GM19467 (cell line): Measurements from ENCODE around the gene PPP2R5E.
A peak's percentile ranks its signal among the peaks of the same experiment; 100 is the strongest.

Experiments used
- ATAC-seq: cut with Tn5 transposase; IDR thresholded peaks from one replicate; pipeline ENCODE4 v1.9.1; 2021; ENCODE audit warnings: mild to moderate bottlenecking, moderate library complexity; ENCODE audit not compliant: unreplicated experiment

PPP2R5E gene

GRCh38 chr14:63474111-63474510 lies 69.1 kb downstream of the PPP2R5E start:
- ATAC-seq: no peak

DNA sequence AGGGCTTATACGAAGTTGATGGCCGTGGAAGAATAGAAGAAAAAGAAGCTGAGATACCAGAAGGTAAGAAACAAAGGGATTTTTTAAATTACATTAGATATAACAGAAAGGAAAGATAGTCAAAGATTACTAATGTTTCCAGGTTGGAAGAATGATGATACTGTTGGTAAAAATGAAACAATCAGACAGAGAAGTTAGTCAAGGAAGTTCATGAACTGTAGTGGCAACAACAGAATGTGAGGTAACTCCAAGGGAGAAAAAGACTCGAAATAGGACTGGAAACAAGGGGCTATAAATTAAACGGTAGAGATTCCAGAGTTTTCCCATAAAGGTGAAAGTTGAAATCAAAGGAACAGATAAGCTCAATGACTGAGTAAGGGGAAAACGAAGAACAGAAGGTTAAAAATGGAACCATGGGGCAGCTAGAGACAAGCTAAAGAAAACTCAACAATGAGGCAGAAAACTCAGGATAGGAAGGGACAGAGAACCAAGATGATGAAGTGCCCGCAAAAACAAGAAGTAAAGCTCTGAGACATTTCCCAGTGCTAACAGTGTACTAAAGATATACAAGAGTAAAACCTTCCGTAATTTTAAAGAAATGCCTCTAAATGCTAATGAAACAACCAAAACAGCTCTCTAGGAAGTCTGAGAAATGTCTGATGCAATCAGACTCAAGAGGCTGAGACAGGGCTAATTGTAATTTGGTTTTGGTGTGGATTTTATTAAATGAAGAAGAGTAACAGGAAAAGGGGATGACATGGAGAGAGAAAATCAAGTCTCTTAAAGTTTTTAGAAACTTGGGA lies 70.0 kb downstream of the PPP2R5E start:
- no peak for ATAC-seq

GRCh38 chr14:63470962-63471793 lies 72.0 kb downstream of the PPP2R5E start:
- ATAC-seq: peak; percentile 78

- ATAC-seq: no peak
Observed at GRCh38 chr14:63468294-63468693, 74.9 kb downstream of the PPP2R5E start.

DNA sequence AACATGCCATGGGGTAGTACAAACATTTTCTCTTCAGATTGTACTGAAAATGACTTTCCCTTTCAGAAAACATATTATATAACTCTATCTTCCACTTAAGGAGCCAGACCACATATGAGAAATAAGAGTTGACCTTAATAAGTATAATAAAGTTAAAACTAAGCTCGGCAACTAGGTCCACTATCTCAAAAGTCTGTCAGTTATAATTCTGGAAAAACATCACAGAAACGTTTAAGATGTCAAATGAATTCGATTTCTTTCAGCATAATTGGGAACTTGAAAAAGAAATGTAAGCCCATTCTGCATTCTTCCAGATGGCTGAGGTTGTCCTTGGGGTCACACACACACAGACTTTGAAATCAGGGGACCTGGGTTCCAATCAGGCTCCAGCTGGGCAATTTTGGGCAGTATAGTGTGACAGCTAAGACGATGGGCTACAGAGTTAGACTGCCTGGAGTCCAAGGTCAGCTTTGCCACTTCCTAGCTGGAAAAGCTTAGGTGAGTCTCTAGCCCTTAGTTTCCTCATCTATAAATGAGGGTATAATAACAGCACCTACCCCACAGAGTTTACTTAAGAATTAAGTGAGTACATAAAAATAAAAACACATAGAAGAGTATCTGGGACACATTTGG lies 75.6 kb downstream of the PPP2R5E start:
- ATAC-seq: no peak

- no peak for ATAC-seq
Observed at GRCh38 chr14:63465347-63465746, 77.8 kb downstream of the PPP2R5E start.

DNA sequence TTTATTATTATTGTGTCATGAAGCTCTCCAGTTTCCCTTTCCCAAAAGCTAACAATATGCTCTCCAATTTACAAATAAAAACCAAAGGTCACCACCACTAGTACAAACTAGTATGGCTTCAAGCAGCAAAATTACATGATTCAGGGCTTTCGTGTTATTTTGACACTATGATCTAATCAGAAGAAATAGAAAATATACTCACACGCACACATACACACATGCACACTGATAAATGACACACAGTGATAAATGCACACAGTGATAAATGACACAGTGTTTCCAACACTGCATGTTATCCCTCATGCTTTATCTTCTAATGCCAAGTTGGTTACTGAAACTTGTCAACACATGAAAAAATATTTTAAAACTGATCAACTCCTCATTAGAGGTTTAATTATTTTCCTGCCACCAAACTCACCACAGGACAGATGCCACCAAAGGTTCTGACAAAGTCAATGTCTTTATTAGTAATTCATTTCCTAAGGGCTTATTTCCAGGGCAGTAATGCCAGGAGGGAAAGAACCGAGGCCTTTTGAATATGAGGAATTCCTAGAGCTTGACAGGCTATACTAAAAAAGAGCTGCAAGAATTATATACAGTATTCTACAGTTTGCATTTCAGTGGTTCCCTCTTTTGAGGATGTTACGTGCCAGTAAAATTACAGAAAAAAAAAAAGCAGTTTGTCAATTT lies 82.4 kb downstream of the PPP2R5E start:
- no peak for ATAC-seq

- ATAC-seq: no peak
Observed at GRCh38 chr14:63459738-63460137, 83.4 kb downstream of the PPP2R5E start.

DNA sequence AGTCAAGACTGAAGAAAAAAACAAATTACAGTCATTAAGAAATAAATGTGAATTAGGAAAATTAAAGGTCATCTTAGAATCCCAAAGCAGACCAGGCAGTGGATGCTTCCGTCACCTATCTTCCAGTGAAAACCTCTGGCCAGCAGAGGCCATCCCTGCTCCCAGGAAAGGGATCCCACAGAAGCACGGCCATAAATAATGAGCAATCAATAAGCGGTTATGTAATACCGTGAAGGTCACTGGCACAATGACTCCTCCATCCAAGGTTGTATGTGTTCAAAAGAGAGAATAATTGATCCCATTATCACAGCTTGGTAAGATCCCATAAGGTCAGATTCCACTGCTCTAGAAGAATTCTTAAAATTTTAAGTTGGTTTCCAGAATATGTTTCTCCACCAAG lies 85.7 kb downstream of the PPP2R5E start:
- ATAC-seq: no peak

DNA sequence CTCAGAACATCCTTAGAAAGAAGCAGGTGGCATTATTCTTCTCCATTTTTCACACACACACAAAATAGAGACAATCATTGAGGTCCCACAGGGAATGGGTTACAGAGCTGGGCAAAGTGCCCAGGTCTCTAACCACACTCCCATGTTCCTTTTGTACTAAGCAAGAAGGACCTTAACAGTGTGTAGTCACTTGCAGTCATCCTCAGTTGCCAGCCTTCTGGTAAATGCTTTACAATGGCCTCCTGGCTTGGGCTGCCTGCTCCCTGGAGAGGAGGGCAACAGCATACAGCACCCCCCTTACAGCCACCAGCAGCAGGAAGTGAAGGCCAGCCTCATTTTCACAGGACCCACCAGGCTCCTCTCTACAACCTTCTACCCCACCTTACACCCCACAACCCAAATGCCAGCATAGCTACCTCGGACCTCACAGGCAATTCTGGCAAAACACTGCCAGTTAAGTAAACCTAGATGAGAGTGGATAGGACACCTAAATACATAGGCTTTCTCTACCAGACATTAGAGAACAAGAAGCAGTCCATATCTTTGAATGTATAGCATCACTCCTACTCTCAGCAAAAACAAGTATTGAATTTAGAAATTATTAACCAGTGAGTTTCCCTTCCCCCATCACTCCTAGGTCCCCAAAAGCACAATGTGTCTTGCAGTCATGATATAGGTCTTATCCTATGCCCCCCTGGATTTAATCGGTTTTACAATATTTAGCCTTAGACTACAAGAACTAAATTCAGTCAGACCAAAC lies 88.1 kb downstream of the PPP2R5E start:
- no peak for ATAC-seq

- ATAC-seq: no peak
Observed at GRCh38 chr14:63454436-63454835, 88.7 kb downstream of the PPP2R5E start.

DNA sequence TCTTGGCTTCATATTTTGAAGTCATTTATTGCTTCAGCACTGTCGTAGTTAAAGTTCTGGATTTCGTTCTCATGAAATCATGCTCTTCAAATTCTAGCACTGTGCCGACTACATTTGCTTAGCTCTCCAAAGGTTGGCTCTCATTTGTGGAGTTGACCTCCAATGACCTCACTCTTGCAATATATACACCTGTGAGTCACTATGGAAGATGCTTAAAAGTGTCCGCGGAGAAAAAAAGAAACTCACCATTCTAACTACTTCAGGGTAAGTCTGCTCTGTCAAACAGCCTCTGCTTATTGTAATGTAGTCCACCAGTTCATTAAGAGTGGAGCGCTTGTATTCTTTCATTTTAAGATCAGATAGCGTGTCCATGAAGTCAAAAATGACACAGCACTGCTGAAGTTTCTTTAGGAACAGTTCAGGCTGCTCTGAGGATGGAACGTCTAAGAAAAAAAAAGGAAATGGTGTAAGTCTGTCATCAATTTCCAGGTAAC lies 89.7 kb downstream of the PPP2R5E start:
- no peak for ATAC-seq

- ATAC-seq: no peak
Observed at GRCh38 chr14:63452796-63453195, 90.4 kb downstream of the PPP2R5E start.

DNA sequence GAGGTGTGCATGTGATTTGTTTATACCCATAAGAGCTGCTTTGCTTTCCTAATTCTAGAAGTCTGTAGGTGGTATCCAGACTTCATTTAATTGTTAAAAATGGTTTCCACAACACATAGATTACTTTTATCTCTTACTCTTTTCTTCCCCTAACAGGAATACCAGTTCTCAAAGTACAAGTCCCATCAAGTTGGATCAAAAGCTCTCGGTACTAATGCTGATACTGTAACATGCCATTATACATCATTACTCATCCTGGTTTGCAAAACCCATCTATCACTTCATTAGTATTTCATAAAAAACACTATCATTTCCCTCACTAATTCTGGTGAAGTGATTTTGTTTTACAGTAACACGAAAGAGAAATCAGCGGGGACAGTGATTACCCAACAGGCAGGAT lies 94.3 kb downstream of the PPP2R5E start:
- no peak for ATAC-seq

DNA sequence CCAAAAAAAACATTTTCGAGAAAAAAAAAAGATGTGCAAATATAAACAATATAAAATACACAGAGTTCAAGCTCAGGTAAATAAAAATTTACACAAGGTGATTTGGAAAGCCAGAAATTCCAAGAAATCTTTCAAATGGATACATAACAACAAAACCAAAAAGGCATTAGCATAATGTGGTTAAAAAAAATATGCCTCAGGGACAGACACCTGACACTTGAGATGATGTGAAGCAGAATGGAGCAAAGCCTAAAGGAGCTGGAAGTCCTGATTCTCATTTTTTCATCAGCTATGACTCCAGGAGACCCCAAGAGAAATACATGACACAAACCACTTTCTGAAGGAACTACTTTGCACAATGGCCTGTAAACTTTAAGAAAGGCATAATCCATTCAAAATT lies 98.6 kb downstream of the PPP2R5E start:
- no peak for ATAC-seq

- ATAC-seq: no peak
Observed at GRCh38 chr14:63443988-63444387, 99.2 kb downstream of the PPP2R5E start.

DNA sequence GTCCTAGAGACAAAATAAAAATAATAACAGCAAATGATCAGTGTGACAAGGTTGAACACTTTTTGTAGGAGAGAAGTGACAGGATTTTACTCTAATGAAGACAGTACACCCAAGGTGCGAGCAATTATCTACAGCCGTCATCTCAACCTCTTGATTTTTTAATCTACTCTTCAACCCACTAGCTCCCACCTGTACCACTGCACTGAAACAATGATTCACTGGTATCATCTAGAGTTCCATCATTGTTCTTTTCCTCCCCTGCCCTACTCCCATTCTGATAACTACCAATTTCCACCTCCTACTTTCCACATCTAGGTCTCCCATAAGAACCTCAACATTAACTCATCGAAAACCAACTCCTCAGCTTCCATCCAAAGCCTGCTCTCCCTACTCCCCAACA lies 99.8 kb downstream of the PPP2R5E start:
- no peak for ATAC-seq

- ATAC-seq: no peak
Observed at GRCh38 chr14:63438065-63438757, 105.0 kb downstream of the PPP2R5E start.

DNA sequence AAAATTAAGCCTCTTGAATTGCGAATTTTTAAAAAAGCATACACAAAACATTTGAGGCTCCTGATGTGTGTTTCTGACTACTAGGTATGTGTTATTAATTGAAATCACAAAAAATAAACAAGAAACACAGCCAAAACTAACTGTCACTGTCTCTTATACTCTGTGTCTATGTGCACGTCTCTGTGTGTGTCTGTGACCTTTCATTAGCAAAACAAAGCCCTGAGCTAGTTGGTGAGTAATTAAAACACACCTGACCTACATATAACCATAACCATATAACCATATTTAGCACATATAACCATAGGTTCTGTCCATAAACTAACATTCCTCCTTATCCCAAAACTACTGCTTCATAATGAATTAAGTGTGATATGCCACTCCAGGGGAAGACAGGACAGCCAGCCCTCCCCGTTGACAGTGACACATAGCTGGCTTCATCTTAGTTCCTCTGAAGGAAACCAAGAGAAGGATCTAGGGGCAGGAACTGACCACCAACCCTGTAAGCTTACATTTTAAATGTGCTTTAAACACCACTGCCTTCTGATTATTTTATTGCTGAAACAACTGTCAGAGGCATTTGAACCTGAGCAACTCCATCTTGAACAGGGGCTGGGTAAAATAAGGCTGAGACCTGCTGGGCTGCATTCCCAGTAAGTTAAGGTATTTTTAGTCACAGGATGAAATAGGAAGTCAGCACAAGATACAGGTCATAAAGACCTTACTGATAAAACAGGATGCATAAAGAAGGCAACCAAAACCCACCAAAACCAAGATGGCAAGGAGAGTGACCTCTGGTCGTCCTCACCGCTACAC lies 106.7 kb downstream of the PPP2R5E start:
- no peak for ATAC-seq
